Activated naive CD4-positive, alpha-beta T cell (primary cell): ENCODE results near the gene ZNF700.
"Not testable (repeated sequence)": the region's sequence is repeated elsewhere in the genome, so short reads cannot be mapped to it uniquely, and the experiment has no call there.

Source experiments
- DNase-seq, 4 experiments: peaks; one replicate each; lab custom pipeline; 2025; lab: John Stamatoyannopoulos, UW

Gene ZNF700

DNA sequence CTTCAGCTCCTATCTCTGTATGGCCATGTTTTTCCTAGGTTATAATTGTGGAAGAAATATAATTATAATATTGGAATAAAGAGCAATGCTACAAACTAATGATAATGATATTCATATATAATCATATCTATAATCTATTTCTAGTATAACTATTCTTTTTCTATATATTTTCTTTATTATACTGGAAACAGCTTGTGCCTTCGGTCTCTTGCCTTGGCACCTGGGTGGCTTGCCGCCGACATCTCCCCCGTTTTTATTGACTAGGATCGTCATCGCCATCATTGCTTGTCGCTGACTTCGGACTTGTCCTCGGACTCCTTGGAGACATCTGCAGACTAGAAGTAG lies 64.2 kb downstream of the ZNF700 start:
- no peak for DNase-seq

DNA sequence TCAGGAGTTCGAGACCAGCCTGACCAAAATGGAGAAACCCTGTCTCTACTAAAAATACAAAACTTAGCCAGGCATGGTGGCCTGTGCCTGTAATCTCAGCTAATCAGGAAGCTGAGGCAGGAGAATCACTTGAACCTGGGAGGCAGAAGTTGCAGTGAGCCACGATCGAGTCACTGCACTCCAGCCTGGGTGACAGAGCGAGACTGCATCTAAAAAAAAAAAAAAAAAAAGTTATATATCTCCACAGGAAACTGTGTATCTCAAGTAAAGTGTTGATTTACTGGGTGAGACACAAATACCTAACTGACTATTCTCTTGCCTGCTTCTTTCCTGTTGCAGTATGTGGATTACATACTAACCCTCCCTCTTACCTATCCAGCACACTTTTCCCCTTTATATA lies 67.0 kb downstream of the ZNF700 start:
- DNase-seq = not testable (repeated sequence)

- no peak for DNase-seq
Measured at GRCh38 chr19:11995174-11995573, 70.3 kb downstream of the ZNF700 start.
